NB4 (cell line): ENCODE results near the gene C4orf50.

ENCODE experiments used
- CTCF ChIP-seq: IDR thresholded peaks from one replicate; pipeline ENCODE4 v1.5.1; 2012; ENCODE audit warnings: low read depth, low read length
- MAX ChIP-seq: IDR thresholded peaks from 2 replicates; pipeline ENCODE4 v1.6.1; 2011; ENCODE audit warnings: low read depth, low read length
- MYC ChIP-seq: IDR thresholded peaks from 2 replicates; pipeline ENCODE4 v1.6.1; 2011; ENCODE audit warnings: low read depth, low read length
- POLR2A ChIP-seq: IDR thresholded peaks from 2 replicates; pipeline ENCODE4 v1.6.1; 2011; ENCODE audit warnings: mild to moderate bottlenecking; ENCODE audit not compliant: insufficient read length; ENCODE audit errors: extremely low read depth

- TF ChIP-seq CTCF = no peak
- no peak for TF ChIP-seq POLR2A
- TF ChIP-seq MAX = no peak
- TF ChIP-seq MYC = no peak
Measured at GRCh38 chr4:6041800-6042199, 23.6 kb upstream of the C4orf50 start.
